Right lobe of liver (tissue), 4 donors: ENCODE data around the gene TMCC2.

ENCODE experiments used
- CTCF ChIP-seq, 4 donors: fragments of 200-600 bp in 3 of 4; fragments of 450-650 bp in 1 of 4; IDR thresholded peaks; one replicate each; pipeline versions ENCODE4 v1.5.1 to v1.8.0; 2016 to 2022; ENCODE audit warnings: antibody characterized with exemption in 4 of 4, mild to moderate bottlenecking in 2 of 4
- POLR2A ChIP-seq: fragments of 450-650 bp; IDR thresholded peaks from one replicate; pipeline ENCODE4 v1.6.1; 2017; ENCODE audit warnings: antibody characterized with exemption, mild to moderate bottlenecking
- donor health status: DM: no; HTN: no; CAD: no.
- donor health status: DM: no; HTN: no; CAD: no.
- donor health status: DM: no; HTN: yes; CAD: no.

GRCh38 chr1:205232945-205233397 is 5.2 kb downstream of the TMCC2 start:
- TF ChIP-seq CTCF (IDR thresholded peaks at IDR 0.05) (no peak), POLR2A (no peak)
